Fibroblast of skin of right biceps (primary cell): Measurements from ENCODE around the gene KRT71.
A peak's percentile ranks its signal among the peaks of the same experiment; 100 is the strongest.

Experiments used
- DNase-seq: peaks from one replicate; pipeline ENCODE4 v3.0.0-alpha.2; 2013

The KRT71 gene

GRCh38 chr12:52495389-52495788 is 57.6 kb downstream of the KRT71 start:
- peak; percentile 44 for DNase-seq

DNA sequence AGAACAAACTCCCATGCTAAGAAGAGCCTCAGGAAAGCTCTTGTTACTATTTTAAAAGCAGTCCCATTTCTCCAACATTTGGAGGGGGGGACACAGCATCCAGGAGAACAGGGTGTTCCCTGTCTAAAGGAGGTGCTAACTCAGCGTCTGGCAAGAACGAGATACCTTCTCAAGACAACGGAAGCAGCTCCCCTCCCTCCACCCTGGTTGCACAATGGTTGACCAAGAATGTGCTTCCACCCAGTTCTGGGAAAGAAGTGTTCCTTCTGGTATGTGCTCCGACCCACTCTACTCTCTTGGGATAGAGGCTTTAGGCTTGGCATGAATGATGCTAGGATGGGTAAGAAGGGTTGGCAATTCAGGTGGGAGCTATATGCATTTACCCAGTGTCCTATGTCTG is 58.4 kb downstream of the KRT71 start:
- peak; percentile 67 for DNase-seq

DNA sequence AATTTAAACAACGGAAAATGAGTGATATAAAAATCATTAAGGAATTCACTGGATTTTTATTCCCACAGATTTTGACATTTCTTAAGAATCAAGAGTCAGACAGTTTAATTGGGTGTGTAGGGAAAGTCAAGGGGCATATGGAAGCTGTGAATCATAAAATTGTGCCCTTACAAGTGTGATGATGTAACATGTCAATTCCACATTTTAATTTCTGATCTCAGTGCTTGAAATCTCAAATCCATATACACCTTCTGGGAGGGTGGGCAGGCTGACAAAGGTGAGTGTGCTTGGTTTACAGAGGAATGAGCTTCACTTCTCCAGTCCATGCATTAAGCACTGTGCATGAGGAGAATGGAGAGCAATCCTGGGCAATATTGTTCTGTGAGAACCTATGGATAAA is 58.8 kb downstream of the KRT71 start:
- DNase-seq, result no peak
